ENCODE data around the gene COG5.

Gene COG5

DNA sequence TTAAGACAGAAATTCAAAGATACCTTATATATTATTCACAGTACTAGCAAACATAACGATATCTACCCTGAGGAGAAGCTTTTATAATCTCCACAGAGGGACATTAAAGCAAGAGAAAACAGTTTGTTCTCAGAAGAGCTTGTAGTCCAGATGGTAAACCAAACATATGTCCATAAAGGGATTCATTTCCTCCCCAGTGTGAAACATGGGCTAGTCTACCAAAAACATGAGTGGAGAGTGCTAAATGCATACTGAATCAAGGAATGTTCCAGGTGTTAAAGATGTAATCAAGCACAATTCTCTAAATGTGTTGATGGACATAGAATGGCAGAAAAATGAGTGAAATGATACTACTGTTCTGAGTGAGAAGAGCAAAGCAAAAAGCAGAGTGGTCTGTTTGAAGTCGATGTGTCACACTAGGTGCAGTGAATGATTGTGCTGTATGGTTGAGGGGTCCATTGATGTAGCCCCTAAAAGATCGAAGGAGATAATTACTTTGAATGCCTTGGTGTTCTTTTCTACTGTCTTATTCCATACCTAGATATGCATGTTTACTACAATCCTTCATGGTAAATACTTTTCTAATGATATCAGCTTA is 41.6 kb upstream of the COG5 start:
- CTCF ChIA-PET, result no interaction called here
- TF ChIP-seq FOXA1 (IDR thresholded peaks at IDR 0.05), result no peak
- TF ChIP-seq FOXM1 (IDR thresholded peaks at IDR 0.05; ENCODE audit: borderline replicate concordance), result no peak
- no peak for TF ChIP-seq BHLHE40 (IDR thresholded peaks at IDR 0.05; ENCODE audit: borderline replicate concordance)
- no peak for TF ChIP-seq SP1 (IDR thresholded peaks at IDR 0.05)
- no peak for TF ChIP-seq LEF1 (IDR thresholded peaks at IDR 0.05; ENCODE audit: borderline replicate concordance)
- POLR2A ChIA-PET, result no interaction called here
- no peak for DNase-seq (ENCODE audit: extremely low spot score)

GRCh38 chr7:107600816-107601215 is 37.1 kb upstream of the COG5 start:
- ChIA-PET CTCF (no interaction called here), POLR2A (no interaction called here)
- no peak for TF ChIP-seq LEF1 (IDR thresholded peaks at IDR 0.05; ENCODE audit: borderline replicate concordance)
- TF ChIP-seq HDGF (IDR thresholded peaks at IDR 0.05; ENCODE audit: borderline replicate concordance), result no peak
- no peak for TF ChIP-seq NFRKB (IDR thresholded peaks at IDR 0.05)
- TF ChIP-seq FOXM1 (IDR thresholded peaks at IDR 0.05; ENCODE audit: borderline replicate concordance), result no peak
- TF ChIP-seq, protein P1, sequence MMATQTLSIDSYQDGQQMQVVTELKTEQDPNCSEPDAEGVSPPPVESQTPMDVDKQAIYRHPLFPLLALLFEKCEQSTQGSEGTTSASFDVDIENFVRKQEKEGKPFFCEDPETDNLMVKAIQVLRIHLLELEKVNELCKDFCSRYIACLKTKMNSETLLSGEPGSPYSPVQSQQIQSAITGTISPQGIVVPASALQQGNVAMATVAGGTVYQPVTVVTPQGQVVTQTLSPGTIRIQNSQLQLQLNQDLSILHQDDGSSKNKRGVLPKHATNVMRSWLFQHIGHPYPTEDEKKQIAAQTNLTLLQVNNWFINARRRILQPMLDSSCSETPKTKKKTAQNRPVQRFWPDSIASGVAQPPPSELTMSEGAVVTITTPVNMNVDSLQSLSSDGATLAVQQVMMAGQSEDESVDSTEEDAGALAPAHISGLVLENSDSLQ (IDR thresholded peaks at IDR 0.05), result no peak
- no peak for TF ChIP-seq L3MBTL2 (conservative IDR thresholded peaks at IDR 0.05)
- no peak for TF ChIP-seq FOXK2 (IDR thresholded peaks at IDR 0.05)
- no peak for TF ChIP-seq ARNT (IDR thresholded peaks at IDR 0.05)
- DNase-seq (ENCODE audit: extremely low spot score), result no peak

DNA sequence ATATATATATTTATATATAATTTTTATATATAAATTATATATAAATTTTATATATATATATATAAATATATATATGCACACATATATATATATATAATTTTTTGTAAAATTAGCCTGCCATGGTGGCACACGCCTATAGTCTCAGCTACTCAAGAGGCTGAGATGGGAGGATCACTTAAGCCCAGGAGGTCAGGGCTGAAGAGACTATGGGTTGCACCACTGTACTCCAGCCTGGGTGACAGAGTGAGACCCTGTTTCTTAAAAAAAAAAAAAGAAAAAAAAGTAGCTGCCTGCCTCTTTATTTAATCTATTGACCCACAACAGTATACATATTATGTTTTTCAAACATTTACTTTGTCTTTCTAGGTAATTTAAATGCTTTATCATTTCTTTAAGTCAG is 35.5 kb upstream of the COG5 start:
- POLR2A ChIA-PET, result no interaction called here

DNA sequence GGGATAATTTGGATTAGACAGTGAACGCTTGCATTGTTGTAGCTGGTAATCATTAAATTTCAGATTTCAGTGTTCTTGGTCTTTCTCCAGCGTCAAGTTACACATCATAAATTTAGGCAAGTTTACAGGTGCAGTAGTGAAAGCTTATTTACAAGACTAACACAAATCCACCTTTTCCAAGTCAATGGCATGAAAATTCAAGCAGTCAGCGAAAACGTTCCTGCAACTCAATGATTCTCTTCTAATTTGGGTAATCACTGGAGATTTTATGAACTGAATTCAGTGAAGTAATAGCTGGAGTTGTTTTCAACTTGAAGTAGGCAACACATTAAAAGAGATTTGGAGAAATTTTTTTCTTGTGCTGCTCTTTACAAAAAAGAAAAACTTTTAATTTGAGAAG is 34.2 kb upstream of the COG5 start:
- ChIA-PET CTCF (no interaction called here), POLR2A (no interaction called here)
- no peak for DNase-seq (ENCODE audit: extremely low spot score)

More for the DNA sequence above, 35.5 kb upstream of the COG5 start:
- TF ChIP-seq ZNF384 (IDR thresholded peaks at IDR 0.05) (no peak), TARDBP (IDR thresholded peaks at IDR 0.05) (no peak), FOXA1 (IDR thresholded peaks at IDR 0.05) (no peak), SUZ12 (IDR thresholded peaks at IDR 0.05) (no peak), FOXK2 (IDR thresholded peaks at IDR 0.05) (no peak), ARNT (IDR thresholded peaks at IDR 0.05) (no peak), SP1 (IDR thresholded peaks at IDR 0.05) (no peak), CTBP1 (IDR thresholded peaks at IDR 0.05; ENCODE audit: borderline replicate concordance) (no peak), NFRKB (IDR thresholded peaks at IDR 0.05) (no peak), BHLHE40 (IDR thresholded peaks at IDR 0.05; ENCODE audit: borderline replicate concordance) (no peak), L3MBTL2 (conservative IDR thresholded peaks at IDR 0.05) (no peak)
- TF ChIP-seq, protein P1 (IDR thresholded peaks at IDR 0.05), result no peak
- DNase-seq (ENCODE audit: extremely low spot score), result no peak
- CTCF ChIA-PET, result no interaction called here

GRCh38 chr7:107597582-107597916 is 33.8 kb upstream of the COG5 start:
- ChIA-PET CTCF (no interaction called here), POLR2A (no interaction called here)
- TF ChIP-seq BHLHE40 (IDR thresholded peaks at IDR 0.05; ENCODE audit: borderline replicate concordance), result no peak
- no peak for TF ChIP-seq SP1 (IDR thresholded peaks at IDR 0.05)
- TF ChIP-seq NFRKB (IDR thresholded peaks at IDR 0.05), result no peak
- TF ChIP-seq LEF1 (IDR thresholded peaks at IDR 0.05; ENCODE audit: borderline replicate concordance), result no peak
- no peak for TF ChIP-seq FOXM1 (IDR thresholded peaks at IDR 0.05; ENCODE audit: borderline replicate concordance)
- no peak for TF ChIP-seq FOXK2 (IDR thresholded peaks at IDR 0.05)
- TF ChIP-seq CTBP1 (IDR thresholded peaks at IDR 0.05; ENCODE audit: borderline replicate concordance), result no peak
- TF ChIP-seq L3MBTL2 (conservative IDR thresholded peaks at IDR 0.05), result no peak
- no peak for TF ChIP-seq TARDBP (IDR thresholded peaks at IDR 0.05)
- no peak for DNase-seq (ENCODE audit: extremely low spot score)

More for the DNA sequence above, 34.2 kb upstream of the COG5 start:
- TF ChIP-seq TARDBP (IDR thresholded peaks at IDR 0.05) (no peak), ELF4 (IDR thresholded peaks at IDR 0.05) (no peak), CTBP1 (IDR thresholded peaks at IDR 0.05; ENCODE audit: borderline replicate concordance) (no peak), ZNF384 (IDR thresholded peaks at IDR 0.05) (no peak), FOXA1 (IDR thresholded peaks at IDR 0.05) (no peak), NFRKB (IDR thresholded peaks at IDR 0.05) (no peak), ARNT (IDR thresholded peaks at IDR 0.05) (no peak), SUZ12 (IDR thresholded peaks at IDR 0.05) (no peak), BHLHE40 (IDR thresholded peaks at IDR 0.05; ENCODE audit: borderline replicate concordance) (no peak), LEF1 (IDR thresholded peaks at IDR 0.05; ENCODE audit: borderline replicate concordance) (no peak), FOXM1 (IDR thresholded peaks at IDR 0.05; ENCODE audit: borderline replicate concordance) (no peak), SP1 (IDR thresholded peaks at IDR 0.05) (no peak), HDGF (IDR thresholded peaks at IDR 0.05; ENCODE audit: borderline replicate concordance) (no peak), L3MBTL2 (conservative IDR thresholded peaks at IDR 0.05) (no peak), FOXK2 (IDR thresholded peaks at IDR 0.05) (no peak)
- TF ChIP-seq, protein P1 (IDR thresholded peaks at IDR 0.05), result no peak

- TF ChIP-seq, protein P1 (IDR thresholded peaks at IDR 0.05), result peak; percentile 93
- TF ChIP-seq NFRKB (IDR thresholded peaks at IDR 0.05), result no peak
- DNase-seq (ENCODE audit: extremely low spot score), result peak; percentile 37
- ChIA-PET POLR2A (interaction anchor here (1.4 kb wide), 1 partner anchor 33 kb away, joined by 5 read pairs; the partner anchor contains the start of genes COG5 and DUS4L), CTCF (interaction anchor here (0.7 kb wide), 1 partner anchor 419 kb away, joined by 3 read pairs; no protein-coding TSS in a partner anchor)
Observed at GRCh38 chr7:107596881-107597581, 33.3 kb upstream of the COG5 start.

Data from HEK293T (cell line).